ENCODE measurements around the gene CMIP. TPM values are rescaled to one million over a fixed set of nuclear protein-coding genes. Genes with fewer than 3 reads are reported as not detected.

CMIP gene
- total and polyA plus RNA-seq, 10 of the 15 experiments (the other 5 are each of a cell fraction or from before 2014, with no cell fraction given): 1.2 to 43.2 (median 4.4) TPM

DNA sequence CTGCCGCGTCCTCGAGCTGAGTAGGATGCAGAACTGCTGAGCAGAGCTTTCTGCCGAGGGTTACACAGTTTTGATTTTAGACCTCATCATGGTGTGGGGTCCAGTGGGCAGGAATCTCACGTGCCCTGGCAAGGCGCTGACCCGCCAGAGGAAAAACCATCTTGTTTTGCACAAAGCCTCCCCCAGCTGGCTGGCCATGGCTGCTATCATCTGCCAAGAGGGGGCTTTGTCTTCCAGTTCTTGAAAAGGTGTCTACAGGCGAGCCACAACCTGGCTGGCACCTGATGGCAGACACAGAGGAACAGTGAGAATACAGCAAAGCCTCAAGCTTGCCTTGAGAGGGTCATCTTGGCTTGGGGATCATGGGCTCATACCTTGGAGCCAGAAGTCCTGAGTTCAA lies 118.3 kb downstream of the CMIP start:
- ChIA-PET RAD21 (ENCODE audit: unreplicated experiment) (no interaction called here), POLR2A (no interaction called here), SMC1A (ENCODE audit: uncharacterized antibody, unreplicated experiment) (interaction anchor here (1.2 to 1.6 kb wide), 2 partner anchors 84 to 139 kb away, joined by 3 to 4 read pairs; no protein-coding TSS in a partner anchor), CTCF (no interaction called here)
- FAIRE-seq (no peak), ATAC-seq (no peak), DNase-seq (ENCODE audit: low read depth, low spot score) (no peak)
- Histone ChIP-seq H3K9me3 (replicated peaks; ENCODE audit: control insufficient read depth, insufficient read depth, low read length) (no peaks in the 10 kb centered on the region; the same call in 2 of the 3 replicates), H3K4me3 (no peak overlapping the region), H3K27me3 (replicated peaks in 1 of 2; ENCODE audit: control insufficient read depth in 2 of 2, insufficient read depth in 2 of 2, low read length in 1 of 2) (no peaks in the 10 kb centered on the region), H3K4me1 (ENCODE audit: control insufficient read depth, insufficient read depth, low read length) (no peaks in the 10 kb centered on the region), H4K20me1 (ENCODE audit: control insufficient read depth, insufficient read depth) (no peaks in the 10 kb centered on the region; the same call in 1 of the 2 replicates), H3K36me3 (ENCODE audit: control insufficient read depth in 2 of 2, insufficient read depth in 2 of 2, low read length in 1 of 2) (peaks cover 2% of the 10 kb centered on the region in 2 experiments; a peak in 3 of 4 replicates), H3K4me2 (ENCODE audit: control insufficient read depth, insufficient read depth) (no peak overlapping the region), H3K9ac (ENCODE audit: control insufficient read depth, insufficient read depth, low read length) (no peak overlapping the region), H3K79me2 (ENCODE audit: control insufficient read depth, insufficient read depth, low read length) (no peaks in the 10 kb centered on the region; the same call in none of the 2 replicates), H3K27ac (ENCODE audit: control insufficient read depth, insufficient read depth) (no peak overlapping the region), H2AFZ (ENCODE audit: control insufficient read depth, low read depth, low read length) (no peak overlapping the region)
- WGBS (ENCODE audit: insufficient coverage, insufficient replicate concordance, low lambda C conversion rate, missing lambda C conversion rate): 96% methylated on average over 8 of the region's 8 CpGs
- BruUV-seq (replicated peaks): no TSS peak
- in situ Hi-C loops (cut with MboI) (no loop called here), intact Hi-C loops (cut with micrococcal nuclease; ENCODE audit: unreplicated experiment) (no loop called here)
- TF ChIP-seq EZH2 (IDR thresholded peaks at IDR 0.05; ENCODE audit: borderline replicate concordance, control insufficient read depth, low read depth, low read length) (no peak), JUND (IDR thresholded peaks at IDR 0.05; ENCODE audit: low read depth, low read length) (no peak)

DNA sequence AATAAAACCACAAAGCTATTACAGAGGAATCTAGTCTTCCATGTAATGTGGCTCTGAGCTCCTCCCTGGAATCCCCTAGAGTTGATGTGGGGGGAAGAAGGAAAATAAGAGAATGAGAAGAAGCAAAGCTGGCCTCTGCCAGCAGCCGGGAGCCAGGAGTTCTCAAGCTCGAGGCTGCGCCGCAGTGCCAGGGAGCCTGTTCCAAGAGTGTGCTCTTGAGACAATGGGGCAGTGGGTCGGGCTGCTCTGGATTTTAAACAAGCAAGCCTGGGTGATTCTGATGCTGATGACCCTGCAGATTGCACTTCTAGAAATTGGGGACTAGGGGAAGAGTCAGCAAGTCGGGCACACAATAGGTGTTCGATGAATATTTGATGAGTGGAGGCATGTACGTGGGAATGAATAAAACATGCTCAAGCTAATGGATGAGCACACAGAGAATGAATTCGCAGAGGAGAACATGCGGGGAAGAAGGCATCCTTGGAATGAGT lies 119.9 kb downstream of the CMIP start:
- ChIA-PET RAD21 (ENCODE audit: unreplicated experiment) (no interaction called here), POLR2A (no interaction called here), CTCF (interaction anchor here (0.9 kb wide), 1 partner anchor 60 kb away, joined by 3 read pairs; no protein-coding TSS in a partner anchor), SMC1A (ENCODE audit: uncharacterized antibody, unreplicated experiment) (interaction anchor here (1.6 kb wide), 1 partner anchor 85 kb away, joined by 4 read pairs; no protein-coding TSS in a partner anchor)
- Histone ChIP-seq H3K9me3 (replicated peaks; ENCODE audit: control insufficient read depth, insufficient read depth, low read length) (no peaks in the 10 kb centered on the region; the same call in 2 of the 3 replicates), H3K4me2 (ENCODE audit: control insufficient read depth, insufficient read depth) (no peak overlapping the region), H3K9ac (ENCODE audit: control insufficient read depth, insufficient read depth, low read length) (no peak overlapping the region), H3K27ac (ENCODE audit: control insufficient read depth, insufficient read depth) (no peak overlapping the region), H2AFZ (ENCODE audit: control insufficient read depth, low read depth, low read length) (no peak overlapping the region), H3K4me1 (ENCODE audit: control insufficient read depth, insufficient read depth, low read length) (no peaks in the 10 kb centered on the region), H4K20me1 (ENCODE audit: control insufficient read depth, insufficient read depth) (no peaks in the 10 kb centered on the region; the same call in 1 of the 2 replicates), H3K79me2 (ENCODE audit: control insufficient read depth, insufficient read depth, low read length) (no peaks in the 10 kb centered on the region; the same call in none of the 2 replicates), H3K4me3 (no peak overlapping the region), H3K27me3 (replicated peaks in 1 of 2; ENCODE audit: control insufficient read depth in 2 of 2, insufficient read depth in 2 of 2, low read length in 1 of 2) (no peaks in the 10 kb centered on the region), H3K36me3 (ENCODE audit: control insufficient read depth in 2 of 2, insufficient read depth in 2 of 2, low read length in 1 of 2) (peaks cover 2% of the 10 kb centered on the region in 2 experiments; a peak in 3 of 4 replicates)
- BruUV-seq (replicated peaks): no TSS peak
- TF ChIP-seq NR2C2 (IDR thresholded peaks at IDR 0.05; ENCODE audit: borderline replicate concordance, control insufficient read depth, insufficient read length, low read depth) (no peak), CHD4 (IDR thresholded peaks at IDR 0.05) (no peak), ZZZ3 (IDR thresholded peaks at IDR 0.05; ENCODE audit: control insufficient read depth, insufficient read length, low read depth) (no peak), PML (IDR thresholded peaks at IDR 0.05; ENCODE audit: low read length) (no peak), BMI1 (IDR thresholded peaks at IDR 0.05; ENCODE audit: borderline replicate concordance) (no peak), SUPT20H (IDR thresholded peaks at IDR 0.05; ENCODE audit: borderline replicate concordance, control insufficient read depth, low read depth, low read length) (no peak)
- TF ChIP-seq, protein P1, sequence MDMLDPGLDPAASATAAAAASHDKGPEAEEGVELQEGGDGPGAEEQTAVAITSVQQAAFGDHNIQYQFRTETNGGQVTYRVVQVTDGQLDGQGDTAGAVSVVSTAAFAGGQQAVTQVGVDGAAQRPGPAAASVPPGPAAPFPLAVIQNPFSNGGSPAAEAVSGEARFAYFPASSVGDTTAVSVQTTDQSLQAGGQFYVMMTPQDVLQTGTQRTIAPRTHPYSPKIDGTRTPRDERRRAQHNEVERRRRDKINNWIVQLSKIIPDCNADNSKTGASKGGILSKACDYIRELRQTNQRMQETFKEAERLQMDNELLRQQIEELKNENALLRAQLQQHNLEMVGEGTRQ (IDR thresholded peaks at IDR 0.05; ENCODE audit: borderline replicate concordance, low read depth, low read length): no peak
- TF ChIP-seq, protein P2, sequence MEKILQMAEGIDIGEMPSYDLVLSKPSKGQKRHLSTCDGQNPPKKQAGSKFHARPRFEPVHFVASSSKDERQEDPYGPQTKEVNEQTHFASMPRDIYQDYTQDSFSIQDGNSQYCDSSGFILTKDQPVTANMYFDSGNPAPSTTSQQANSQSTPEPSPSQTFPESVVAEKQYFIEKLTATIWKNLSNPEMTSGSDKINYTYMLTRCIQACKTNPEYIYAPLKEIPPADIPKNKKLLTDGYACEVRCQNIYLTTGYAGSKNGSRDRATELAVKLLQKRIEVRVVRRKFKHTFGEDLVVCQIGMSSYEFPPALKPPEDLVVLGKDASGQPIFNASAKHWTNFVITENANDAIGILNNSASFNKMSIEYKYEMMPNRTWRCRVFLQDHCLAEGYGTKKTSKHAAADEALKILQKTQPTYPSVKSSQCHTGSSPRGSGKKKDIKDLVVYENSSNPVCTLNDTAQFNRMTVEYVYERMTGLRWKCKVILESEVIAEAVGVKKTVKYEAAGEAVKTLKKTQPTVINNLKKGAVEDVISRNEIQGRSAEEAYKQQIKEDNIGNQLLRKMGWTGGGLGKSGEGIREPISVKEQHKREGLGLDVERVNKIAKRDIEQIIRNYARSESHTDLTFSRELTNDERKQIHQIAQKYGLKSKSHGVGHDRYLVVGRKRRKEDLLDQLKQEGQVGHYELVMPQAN (conservative IDR thresholded peaks at IDR 0.05): no peak
- in situ Hi-C loops (cut with MboI): no loop called here
- no peak for FAIRE-seq
- ATAC-seq: no peak
- intact Hi-C loops (cut with micrococcal nuclease; ENCODE audit: unreplicated experiment): no loop called here
- 90% methylated on average over 10 of the region's 10 CpGs for WGBS (ENCODE audit: insufficient coverage, insufficient replicate concordance, low lambda C conversion rate, missing lambda C conversion rate)
- no peak for DNase-seq (ENCODE audit: low read depth, low spot score)

Data from GM12878 (cell line).